NCI-H1417 treated with DMSO at 0.1 percent for 48 hours (cell line): ENCODE measurements around the gene AFF1.
A peak's percentile ranks its signal among the peaks of the same experiment; 100 is the strongest.

ENCODE experiments used
- DNase-seq: peaks from one replicate; lab custom pipeline; 2025; lab: John Stamatoyannopoulos, UW

Gene AFF1

DNA sequence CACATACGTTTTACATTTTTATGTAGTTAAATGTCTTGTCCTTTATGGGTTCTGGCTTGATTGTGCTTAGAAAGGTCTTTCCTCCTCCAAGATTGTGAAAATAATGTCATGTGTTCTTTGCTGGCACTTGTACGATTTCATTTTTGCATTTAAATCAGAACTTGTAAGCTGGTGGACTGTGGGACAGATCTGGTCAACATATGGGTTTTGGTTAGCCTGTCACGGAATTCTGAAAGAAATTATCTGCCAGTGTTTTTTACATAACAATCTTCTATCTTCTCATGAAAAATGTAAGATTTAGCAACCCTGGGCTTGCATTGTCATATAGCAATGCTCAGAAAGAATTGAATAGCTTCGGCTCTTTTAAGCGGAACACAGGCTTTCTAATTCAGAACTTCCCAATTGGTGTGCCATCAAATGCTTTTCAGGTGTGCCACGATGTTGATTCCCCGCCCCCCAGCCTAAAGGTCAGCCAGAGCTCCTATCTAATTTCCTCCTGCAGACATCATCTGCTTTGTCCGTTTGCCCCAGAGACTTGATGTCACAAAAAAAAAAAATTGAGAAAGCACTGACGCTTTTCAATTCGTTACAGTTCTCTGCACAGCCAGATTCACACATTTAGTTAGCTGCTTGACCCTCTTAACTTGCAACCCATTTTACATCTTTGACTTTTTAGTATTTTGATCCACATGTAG is 16.2 kb downstream of the AFF1 start:
- DNase-seq: no peak

DNA sequence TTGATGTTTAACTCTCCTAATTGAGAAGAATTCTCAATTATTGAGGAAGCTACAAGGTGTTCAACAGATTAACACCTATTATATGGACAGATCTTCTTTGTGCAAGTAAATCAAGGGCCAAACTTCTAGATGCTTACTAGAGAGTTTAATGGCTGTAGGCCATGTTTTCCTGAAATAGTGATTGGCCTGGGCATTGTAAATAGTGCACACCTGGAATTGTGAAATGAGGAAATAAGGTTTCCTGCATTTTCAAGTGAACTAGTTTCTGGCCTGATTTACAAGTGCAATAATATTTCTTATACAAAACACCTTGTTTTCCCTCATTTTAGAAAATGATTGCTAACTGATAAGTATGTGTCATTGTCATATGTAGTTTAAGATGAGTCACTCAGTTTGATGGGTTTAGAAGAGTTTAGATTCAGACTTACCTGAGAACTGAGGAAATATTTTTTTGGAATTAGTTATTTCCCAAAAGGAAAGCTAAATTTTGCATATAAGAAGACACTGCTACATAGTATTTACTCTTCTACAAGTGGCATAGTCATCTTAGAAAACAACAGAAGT is 21.2 kb downstream of the AFF1 start:
- DNase-seq: no peak

DNA sequence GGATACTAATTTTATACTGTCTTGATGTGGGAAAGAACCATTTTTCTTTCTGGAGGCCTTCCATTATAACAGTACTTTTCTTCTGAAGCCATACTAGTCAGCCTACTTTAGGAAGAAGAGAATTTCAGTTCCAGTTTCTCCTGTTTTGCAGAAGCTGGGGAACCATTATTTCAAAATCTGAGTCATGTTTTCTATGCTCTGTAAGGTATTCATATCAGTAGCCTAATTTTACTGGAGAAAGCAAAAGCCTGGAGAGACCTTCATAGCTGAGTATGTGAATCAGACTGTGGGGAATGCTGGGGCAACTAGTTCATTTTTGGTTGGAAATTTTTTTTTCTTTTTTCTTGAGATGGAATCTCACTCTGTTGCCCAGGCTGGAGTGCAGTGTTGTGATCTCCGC is 22.4 kb downstream of the AFF1 start:
- no peak for DNase-seq

DNA sequence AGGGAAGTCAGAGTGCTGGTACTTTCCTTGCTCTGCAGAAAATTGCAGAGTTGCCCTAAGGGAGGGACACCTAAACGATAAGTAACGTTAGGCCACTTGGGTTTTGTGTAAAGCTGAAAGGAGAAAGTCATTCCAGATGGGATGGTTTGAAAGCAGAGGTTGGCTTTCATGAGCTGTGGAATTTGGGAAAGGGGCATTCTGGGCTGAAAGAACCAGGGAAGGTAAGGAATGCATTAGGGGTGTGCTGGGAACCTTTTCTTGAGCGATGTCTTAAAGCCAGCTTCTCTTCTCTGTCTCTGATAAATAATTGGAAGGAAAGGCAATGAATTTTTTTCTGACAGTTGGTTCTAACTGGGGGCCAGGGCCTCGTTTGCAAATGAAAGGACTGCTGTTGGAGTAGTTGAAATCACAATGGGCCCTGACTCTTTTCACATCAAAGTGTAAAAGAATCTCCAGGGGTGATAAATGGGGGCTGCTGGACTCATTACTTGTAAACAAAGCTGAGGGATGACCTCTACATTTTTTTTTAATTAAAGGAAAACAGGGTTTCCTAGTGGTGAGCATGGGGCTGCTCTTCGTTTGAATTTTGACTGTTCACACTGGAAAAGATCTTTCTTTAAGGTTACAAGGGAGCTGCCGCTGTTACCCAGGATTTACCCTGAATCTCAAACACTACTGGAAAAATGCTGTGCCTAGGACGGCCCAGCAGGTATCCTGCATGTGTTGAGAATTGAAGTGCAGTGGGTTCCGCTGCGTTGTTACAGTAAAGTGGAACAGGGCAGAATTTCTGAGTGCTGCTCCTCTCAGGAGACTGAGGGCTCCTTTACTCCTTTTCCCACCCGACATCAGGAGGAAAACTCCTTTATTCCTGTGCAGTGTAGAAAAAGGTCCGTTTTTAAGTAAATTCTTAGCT is 25.0 kb downstream of the AFF1 start:
- DNase-seq: no peak

DNA sequence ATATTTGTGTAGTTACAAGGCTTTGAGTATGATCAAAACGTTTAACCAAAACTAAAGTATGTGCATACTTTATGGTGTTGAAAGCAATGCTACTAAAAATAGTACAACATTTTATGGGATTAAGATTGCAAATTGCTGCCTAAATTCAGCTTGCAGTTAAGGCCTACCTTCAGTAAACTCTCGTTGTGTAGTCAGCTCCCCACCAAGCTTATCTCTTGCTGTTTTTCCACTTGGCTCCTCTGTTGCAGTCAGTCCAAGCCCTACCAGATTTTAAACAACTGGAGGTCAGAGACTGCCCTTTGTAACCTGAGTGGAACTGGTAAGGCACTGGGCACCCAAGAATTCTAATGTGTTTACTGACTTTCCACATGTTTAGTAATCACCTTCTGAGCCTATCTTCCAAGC is 25.7 kb downstream of the AFF1 start:
- DNase-seq: no peak

DNA sequence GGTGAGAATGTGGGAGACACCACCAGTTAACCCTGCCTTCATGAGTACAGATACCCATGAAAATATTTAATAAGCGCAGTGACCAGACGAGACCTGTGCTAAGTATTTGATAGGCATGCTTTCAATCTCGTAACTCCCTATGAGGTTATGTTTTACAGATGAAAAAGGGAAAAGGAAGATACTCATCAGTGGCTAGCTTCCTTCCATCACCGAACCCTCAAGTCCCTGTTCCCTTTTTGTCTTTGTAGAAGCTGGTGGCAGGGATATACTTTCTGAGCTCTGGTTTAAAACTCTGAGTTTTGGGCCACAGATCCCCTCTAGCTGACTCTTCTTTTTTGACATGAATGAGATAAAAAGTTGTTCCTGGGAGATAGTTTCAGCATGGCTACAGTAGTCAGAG is 26.3 kb downstream of the AFF1 start:
- DNase-seq: no peak

DNA sequence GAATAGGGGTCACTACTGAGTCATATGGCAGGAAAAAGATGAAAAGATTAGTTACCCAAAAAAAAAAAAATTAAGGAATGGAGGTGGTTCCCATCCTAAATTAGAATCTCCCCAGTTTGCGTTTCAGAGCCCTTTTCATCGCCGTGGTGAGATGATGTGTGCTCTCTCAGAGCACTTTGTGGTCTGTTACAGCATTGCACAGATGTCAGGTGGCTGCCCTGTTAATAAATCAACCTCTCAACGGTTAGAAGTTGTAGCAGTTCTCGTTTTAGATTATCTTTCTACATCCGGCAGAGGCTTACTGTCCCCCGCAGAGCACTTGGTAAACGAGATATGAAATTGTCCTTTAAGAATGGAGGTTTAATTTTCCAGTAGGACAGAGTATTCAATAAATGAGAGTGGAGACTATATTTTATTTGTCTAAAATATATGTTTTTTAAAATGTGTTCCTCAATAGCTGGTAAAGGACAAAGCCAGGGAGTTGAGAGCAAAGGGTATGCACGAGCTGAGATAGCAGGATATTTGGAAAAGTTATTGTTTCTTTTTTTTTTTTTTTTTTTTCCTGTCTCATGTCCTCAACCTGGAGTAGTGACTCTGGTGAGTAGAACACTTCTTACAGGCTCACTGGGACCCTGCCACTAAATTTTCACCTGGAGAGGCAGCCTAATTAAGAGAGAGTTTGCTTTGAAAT is 26.9 kb downstream of the AFF1 start:
- DNase-seq: peak; percentile 14

DNA sequence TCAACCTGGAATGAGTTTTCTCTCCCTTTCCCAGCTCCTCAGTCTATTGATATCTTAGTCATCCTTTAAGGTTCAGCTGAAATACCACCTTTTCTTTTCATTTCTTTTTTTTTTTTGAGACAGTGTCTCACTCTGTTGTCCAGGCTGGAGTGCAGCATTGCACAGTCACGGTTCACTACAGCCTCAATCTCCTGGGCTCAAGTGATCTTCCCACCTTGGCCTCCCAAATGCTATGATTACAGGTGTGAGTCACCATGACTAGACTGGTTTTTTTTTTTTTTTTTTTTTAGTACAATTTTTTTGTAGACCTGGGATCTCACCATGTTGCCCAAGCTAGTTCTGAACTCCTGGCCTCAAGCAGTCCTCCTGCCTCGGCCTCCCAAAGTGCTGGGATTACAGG is 28.9 kb downstream of the AFF1 start:
- no peak for DNase-seq

DNA sequence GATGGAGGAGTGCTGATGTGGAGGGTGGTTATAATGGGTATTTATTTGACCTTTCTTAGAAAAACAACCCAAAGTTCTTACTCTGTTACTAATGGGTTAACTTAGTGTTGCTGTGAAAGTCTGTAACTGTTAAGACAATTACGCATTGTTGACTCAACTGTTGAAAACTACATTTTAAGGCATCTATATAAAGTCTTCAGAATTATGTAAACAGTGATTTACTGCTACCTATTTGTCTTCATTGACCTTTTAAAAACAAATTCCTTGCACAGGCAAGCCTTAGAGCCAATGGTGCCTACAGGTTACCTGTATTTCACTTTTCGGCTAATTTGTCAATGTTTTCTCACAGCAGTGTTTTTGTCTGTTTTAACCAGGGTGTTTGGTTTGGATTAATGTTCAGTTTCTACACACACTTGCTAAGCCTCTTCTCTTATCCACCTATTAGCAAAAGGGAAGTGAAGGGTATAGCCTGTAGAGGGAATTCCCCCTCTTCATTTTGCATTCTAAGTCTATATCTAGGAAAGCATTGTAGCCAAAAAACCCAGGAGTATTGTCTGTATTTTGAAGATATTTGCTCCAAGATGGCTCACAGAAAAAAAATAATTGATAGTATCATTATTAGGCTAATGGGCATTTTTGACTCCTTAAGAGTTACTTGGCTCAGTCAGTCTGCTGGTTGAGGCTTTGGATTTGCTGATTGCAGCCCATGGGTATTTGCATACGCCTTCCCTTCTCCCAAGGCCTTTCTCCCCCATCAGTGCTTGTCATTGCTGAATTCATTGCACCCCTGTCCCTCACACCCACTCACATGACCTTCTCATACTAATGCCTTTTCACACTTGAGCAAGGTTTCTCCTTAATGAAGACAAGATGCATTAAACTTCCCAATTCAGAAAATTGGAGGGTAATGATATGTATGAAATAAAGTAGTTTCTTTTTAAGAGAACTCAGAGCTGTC is 30.5 kb downstream of the AFF1 start:
- no peak for DNase-seq

DNA sequence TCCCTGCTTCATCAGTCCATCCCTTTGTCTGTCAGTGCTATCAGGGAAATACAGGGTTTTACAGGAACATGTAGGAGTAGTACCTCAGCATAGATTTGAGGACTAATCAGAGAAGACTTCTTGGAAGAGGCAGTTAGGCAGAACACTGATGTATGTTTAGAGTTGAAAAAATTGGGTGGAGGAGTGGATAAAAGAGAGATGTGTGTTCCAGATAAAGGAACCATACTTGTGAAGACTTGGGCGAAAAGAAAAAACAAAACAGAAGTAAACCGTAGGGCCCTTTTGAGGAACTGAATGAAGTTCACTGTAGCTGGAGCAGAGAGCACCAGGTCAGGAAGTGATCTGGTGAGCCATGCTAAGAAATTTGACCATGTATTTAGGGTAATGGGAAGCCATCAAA is 32.3 kb downstream of the AFF1 start:
- DNase-seq: no peak

DNA sequence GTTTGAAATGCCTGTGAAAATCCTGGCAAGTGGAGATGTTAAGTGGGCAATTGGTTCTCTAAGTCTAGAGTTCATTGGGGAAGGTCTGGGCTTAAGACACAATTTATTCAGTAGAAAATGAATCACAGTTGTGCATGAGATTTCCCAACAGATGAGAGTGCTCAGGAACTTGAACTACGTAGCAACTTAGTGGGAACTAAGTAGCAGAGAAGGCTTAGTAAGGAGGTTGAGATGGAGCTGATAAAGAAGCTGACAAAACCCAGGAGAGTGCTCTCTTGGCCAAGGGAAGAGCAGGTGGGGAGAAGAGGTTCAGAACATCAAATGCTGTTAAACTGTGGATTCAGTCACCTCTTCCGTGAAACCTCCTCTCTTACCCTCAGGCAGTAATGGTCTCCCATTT is 33.0 kb downstream of the AFF1 start:
- DNase-seq: no peak

DNA sequence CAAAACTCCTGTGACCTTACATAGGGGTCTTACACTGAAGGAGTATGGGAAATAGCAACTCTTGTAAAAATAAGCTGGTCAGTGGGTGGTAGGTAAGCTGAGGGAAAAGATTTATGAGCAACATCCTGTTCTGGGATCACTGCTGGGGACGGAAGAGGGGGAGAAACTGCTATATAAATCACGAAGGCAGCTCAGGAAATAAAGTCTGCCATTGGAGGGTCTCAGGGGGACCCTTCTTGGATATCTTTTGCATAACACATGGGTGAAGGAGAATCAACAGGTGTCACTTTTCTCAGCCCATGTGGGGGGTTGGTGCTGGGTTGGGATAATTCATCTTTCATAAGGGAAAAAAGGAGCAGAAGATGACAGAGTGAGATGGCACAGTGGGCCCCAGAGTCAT is 33.7 kb downstream of the AFF1 start:
- no peak for DNase-seq

DNA sequence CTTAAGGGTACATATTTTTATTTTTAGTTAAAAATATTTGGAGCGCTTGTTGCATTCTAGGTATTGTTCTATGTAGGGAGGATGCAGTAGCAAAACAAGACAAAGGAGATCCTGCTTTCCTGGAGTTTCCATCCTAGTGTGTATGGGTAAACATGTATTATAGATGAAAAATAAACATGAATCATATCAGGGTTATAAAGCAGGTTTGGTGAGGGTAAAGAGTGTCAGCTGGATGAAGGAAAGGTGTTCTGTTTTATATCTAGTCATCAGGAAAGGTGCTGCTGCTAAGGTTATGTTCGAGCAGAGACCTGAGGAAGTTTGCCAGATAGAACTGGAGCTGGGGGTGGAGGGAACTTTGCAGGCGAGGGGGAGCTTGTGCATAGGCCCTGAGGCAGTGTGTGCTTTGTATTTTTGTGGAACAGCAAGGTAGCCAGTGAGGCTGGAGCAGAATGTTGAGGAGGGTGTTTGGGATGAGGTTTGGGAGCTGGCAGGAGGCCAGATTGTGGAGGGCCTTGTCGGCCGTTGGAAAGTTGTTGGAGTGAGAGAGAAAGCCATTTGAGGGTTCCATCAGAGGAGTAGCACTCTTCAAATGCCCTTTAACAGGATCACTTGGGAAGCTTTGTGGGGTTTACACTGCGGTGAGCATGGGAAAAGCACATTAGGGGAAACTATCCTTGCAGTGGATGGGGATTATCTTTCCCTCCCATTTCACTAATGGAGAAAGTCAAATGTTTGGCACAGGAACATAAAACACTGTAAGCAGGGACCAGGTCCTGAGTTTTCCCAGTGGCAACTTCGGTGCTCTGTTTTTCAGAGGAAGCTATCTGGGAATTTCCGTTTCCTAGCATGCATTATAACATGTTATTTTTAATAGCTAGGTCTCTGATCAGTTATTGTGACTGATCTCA is 35.9 kb downstream of the AFF1 start:
- no peak for DNase-seq

DNA sequence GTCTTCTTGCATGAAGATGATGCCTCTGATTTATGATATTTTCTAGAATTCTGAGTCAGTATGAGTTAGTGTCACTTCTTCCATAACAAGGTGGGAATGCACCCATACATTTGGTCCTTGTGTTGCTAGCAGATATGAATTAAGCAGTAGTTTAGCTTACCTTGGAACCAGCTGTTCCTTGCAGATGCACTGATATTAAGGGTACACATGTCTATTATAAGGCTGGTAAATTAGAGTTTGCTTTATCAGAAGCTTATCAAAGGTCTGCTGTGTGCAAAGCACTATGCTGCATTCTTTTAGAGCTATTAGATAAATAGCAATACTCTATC is 36.5 kb downstream of the AFF1 start:
- DNase-seq: no peak

DNA sequence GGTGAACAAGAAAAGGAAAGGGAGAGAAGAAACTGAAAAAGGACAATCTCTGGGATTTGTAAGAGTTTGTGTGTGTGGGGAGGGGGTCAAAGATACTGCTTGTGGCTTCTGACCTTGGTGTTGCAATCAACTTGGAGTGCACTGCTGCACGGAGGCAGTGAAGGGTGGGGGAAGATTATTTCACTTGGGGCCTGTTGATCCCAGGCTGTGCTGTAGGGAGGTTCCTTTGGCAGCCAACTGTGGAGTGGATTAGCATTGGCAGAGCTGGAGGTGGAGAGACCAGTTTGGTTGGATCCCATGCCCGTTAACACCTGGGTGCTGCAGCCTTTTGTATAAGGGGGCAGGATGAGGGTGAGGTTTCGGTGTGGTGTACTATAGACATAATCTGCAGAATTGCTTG is 38.2 kb downstream of the AFF1 start:
- no peak for DNase-seq

DNA sequence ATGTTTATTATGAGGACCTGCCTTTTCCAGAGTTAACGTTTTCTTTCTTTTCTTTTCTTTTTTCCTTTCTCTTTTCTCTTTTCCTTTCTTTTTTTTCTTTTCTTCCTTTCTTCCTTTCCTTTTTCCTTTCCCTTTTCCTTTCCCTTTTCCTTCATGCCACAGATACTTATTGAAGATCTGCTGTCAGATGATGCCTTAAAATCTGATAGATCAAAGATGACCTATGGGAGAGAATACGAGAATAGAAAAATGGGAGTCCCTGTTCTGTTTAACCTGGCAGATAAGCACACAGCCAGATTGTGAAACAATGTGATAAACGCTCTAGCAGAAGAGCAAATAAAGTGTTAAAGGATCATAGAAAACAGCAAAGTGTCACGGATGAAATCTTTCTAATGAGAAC is 38.9 kb downstream of the AFF1 start:
- DNase-seq: no peak

DNA sequence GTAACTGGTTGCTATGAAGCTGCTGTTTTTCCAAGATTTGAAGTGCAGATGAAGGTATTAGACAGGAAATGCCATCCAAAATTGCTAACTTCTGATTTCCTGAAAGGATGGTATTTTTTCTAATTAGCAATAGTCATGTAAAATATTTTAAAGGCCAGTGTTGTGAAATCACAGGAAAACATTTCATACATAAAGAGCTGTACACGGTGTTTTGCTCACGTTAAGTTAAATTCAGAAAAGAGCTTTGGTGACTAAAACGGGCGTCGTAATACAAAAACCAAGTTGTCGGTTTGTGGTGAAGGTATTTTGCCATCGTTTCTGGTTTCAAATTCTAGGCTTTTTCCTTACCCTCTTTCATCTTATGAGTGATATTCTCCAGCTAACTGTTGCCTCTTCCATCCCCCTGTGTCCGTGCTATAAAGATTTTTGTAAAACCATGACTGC is 39.8 kb downstream of the AFF1 start:
- DNase-seq: no peak

DNA sequence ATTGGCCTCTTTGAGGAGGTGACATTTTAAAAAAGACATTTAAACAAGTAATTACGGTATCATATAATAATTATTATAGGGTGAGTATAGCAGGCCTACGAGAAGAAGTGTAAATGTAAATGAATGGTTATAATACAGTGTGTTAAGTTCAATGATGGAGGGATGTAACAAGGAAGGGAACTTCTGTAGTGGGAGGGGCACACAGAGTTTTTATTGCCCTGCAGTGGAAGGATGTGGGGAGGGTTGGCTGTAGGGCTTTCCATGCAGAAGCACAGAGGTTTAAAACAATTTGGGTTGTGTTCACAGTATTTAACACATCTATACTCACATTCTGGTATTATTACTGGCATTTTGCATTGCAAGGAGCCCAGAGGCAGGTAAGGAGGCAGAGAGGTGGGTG is 41.1 kb downstream of the AFF1 start:
- DNase-seq: no peak

DNA sequence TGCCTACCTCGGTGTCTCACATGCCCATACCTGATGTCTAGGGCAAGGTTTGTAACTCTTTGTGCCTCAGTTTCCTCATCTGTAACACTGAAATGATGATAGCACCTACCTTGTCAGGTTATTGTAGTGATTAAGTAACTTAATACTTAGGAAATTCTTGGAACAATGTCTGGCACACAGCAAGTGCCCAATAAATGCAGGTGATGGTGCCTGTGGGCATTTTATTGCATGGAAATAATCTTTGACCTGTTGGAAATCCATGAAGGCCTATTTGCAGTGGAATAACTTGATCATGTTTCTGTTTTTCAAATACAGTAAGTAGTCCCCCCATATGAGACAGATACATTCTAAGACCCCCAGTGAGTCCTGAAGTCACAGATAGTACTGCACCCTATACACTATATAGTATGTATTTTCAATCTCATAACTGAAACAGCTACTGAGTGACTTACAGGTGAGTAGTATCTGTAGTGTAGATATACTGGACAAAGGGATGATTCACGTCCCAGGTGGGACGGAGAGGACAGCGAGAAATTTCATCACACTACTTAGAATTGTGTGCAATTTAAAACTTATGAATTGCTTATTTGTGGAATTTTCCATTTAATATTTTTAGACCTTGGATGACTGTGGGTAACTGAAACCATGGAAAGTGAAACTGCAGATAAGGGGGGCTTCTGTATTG is 42.1 kb downstream of the AFF1 start:
- no peak for DNase-seq

DNA sequence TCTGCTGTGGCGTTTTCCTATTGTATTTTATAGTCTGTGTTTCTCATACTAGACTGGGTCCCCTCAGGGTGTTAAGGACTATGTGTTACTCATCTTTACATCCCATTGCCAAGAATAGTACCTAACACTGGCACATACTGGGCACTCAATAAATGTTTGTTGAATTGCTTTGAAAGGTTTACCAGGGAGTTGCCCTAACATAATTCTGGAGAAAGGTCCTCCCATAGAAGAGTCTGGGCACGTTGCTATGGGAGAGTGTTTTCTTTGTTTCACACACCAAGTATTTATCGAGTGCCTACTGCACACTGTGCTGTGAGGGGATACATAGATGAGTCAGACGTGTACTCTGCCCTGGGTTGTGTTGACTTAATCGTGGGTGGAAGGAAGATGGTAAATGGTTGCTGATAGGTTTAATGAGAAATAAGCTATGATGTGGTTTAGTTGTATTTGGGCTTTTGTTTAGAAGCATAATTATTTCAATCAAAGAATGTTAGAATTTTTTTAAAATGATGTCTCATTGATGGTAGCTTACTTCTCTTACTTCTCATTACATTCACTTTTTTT is 42.9 kb downstream of the AFF1 start:
- DNase-seq: no peak
